ENCODE data around the gene TRIM45.
"Not testable (repeated sequence)": the region's sequence is repeated elsewhere in the genome, so short reads cannot be mapped to it uniquely, and the experiment has no call there.

The TRIM45 gene

DNA sequence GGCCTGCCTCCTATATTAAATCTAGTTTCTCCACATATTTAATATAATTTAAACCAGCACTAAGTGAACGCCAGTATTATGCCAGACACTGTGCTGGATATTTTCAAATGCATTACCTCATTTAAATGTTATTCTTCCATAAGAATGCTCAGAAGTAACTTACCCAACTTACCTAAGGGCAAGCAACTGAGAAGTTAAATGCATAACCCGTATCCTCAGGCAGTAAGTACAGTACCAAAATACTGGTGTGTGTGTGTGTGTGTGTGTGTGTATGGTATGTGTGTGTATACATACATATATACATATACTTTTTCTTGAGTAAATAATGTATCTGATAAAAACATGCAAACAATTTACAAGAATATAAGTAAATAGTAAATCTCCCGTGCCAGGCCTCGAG is 9.0 kb upstream of the TRIM45 start:
- DNase-seq: no peak

GRCh38 chr1:117128323-117129079 is 7.0 kb upstream of the TRIM45 start:
- peak; percentile 11 for DNase-seq

DNA sequence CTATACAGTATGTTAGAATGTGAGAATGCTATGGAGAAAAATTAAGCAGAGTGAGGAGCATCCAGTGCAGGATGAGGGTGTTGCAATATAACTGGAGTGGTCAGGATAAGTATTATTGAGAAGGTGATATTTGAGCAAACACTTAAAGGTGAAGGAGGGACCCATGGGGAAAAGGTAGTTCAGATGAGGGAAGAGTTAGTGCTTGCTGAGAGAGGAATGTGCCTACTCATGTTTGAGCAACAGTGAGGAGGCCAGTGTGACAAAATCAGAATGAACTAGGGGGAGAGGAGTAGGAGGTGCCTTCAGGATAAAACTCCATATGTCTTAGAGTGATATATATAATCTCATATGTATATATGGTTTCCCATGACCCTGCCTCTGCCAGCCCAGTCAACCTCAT is 6.2 kb upstream of the TRIM45 start:
- no peak for DNase-seq

GRCh38 chr1:117124661-117125060 is 3.1 kb upstream of the TRIM45 start:
- DNase-seq: no peak

DNA sequence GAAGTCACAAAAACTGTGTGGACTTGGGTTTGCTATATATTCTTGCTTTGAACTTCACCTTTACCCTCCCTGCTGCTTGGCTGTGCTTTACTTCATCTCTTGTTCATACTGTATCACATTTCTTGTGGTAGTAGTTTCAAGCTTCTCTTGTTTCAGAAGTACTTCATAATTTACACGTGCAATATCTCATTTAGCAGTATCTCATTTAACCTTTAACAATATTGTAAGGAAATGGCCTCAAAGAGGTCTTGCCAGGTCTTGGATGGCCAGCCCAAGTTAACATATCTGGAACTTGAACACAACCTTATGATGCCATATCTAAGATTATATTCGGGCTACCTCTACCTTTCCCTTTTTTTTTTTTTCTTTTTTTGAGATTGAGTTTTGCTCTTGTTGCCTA is 1.7 kb upstream of the TRIM45 start:
- DNase-seq: no peak

DNA sequence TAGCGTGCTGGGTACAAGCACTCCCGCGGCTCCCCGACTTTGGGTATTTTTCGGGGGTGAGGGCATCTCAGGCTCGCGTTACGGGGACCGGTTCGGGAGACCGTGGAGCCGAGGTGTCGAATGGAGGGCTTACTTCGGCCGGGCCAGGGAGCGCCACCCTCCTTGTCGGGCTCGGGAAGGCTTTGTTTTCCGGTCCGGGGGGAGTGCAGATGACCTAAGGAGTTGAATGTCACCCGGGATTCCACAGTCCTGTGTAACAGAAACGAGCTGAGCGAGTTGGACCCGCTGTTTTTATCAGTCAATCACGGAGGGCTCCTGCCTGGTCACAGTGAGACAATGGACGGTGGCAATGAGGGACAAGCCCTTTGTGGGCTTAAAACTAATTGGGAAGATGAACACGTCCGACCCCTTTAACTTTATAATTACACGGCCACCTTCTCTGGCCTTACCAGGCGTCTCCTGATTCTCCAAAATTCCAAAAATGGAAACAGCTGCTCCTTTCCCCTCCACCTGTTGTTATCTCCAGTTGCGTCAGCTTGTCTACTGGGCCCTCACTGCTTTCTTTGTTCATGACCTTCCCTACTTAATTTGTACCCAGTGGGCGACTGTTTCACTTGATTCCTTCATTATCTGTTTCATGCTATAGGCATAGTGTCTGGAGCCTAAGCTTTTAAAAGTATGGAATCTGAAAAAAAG is 929 bp upstream of the TRIM45 start:
- DNase-seq: no peak

GRCh38 chr1:117120774-117121588 is 568 bp downstream of the TRIM45 start:
- no peak for DNase-seq

- not testable (repeated sequence) for DNase-seq
Measured at GRCh38 chr1:117119144-117119543, 2.4 kb downstream of the TRIM45 start.

DNA sequence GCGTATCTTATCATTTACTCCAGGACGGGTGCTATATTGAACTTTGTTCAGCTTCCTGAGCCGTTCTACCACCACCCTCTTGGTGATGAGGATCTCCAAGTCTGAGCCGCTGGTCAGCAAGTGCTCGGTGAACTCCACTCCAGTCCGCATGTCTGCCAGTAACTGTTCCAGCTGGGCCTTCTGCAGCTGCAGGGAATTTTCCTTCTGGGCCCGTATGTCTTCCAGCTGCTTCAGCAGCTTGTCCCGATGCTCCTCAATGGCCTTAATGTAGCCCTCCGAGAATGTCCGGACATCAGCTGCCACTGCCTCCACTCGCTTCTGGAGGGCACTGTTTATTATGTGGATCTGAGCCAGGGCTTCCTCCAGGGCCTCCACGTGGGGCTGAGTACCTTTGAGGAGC is 3.4 kb downstream of the TRIM45 start:
- DNase-seq: no peak

- DNase-seq: no peak
Measured at GRCh38 chr1:117117697-117118096, 3.9 kb downstream of the TRIM45 start.

DNA sequence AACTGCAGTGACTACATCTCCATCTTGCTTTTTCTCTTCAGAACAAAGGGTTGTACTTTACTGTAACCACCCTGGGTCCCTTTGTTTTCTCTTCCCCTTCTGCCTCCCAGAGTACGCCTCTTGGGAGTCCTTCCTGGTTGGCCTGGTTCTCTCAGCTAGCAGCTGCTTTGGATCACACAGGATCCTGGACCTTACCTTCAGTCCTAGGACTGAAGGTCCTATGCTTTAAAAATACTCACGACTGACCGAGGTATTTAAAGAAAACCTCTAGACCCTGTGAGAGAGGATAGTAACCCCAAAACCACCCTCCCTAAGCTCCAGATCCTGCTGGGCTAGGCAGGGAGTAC is 4.8 kb downstream of the TRIM45 start:
- DNase-seq: no peak

- no peak for DNase-seq
Measured at GRCh38 chr1:117116090-117116783, 5.3 kb downstream of the TRIM45 start.

- DNase-seq: no peak
Measured at GRCh38 chr1:117114877-117115276, 6.7 kb downstream of the TRIM45 start.

DNA sequence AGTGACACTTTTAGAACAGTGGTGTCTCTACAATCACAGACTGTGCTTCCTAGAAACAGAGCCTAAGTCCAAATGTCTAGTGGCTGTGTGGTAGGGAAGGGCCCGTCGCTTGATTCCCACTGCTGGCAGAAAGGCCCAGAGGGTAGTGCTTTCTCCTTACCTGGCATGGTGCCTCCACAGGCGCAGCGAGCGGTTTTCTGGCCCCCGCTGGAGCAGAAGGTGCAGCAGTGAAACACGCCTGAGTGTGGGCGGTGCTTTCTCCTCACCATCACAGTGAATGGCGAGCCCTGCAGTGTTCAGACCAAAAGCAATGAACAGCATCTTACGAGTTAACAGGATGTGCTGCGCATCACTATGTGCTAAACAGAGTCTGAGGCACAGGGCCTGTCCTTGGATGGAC is 8.3 kb downstream of the TRIM45 start:
- DNase-seq: no peak

DNA sequence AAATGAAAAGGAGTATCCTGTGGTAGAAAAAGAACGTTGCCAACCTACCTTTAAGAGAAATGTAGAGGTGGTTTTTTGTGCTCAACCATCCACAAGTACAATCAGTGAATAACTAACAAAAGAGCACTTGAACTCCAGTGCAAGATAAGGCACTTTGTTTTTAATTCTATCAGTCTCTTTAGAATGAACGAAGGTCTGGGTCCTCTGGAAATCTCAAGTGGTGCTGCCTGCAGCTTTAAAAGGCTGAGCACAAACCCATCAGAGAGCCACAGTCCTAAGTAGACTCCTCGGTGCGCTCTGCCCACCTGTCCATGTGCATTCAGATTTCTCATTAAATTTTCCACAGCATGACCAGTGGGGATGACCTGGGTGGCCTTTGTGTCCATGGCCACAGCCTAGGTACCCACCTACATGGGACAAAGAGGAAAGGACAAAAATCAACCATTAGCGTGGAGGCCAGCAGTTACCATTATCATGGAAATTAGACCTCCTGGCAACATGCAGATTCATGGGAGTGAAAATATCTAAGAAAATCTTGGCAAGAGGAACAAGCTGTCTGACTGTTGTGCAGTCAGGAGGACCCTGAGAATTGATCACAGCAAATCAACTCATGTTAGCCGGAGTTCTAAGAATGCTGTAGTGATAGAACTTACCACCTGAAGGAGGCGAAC is 9.4 kb downstream of the TRIM45 start:
- no peak for DNase-seq

- DNase-seq: no peak
Measured at GRCh38 chr1:117110774-117111173, 10.8 kb downstream of the TRIM45 start.

DNA sequence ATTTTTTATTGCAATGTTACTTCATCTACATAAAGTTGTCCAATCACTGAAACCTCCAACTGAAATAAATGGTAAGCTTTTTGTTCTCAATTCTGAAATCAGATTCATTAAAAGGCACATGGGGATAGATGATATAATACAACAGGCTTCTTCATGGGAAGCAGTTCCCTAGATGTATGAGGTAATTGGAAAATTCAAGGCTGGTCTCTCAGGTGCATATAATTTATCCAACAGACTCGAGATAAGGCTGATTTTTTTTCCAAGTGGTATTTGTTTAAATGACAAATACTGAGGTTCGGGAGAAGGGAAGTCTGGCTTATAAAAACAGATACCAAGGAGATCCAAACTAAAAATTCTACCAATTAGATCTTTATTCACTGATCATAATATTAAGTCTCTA is 14.2 kb downstream of the TRIM45 start:
- no peak for DNase-seq

DNA sequence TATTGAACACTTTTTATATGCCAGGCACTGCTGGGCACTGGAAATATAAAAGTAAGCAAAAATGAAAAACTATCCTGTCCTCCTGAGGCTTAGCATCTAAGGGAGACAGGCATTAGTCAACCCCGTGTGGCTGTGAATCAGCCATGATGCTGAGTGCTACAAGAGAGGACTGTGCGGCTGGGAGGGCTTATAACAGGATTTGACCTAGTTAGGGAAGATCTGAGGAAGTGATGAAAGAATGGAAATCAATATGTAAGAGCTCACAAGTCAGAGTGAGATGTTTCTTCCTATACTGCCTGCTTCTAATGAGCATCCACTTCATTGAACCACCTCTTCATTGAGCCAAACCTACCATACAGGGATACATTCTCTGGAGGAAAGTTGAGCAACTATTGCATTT is 15.1 kb downstream of the TRIM45 start:
- DNase-seq: no peak

DNA sequence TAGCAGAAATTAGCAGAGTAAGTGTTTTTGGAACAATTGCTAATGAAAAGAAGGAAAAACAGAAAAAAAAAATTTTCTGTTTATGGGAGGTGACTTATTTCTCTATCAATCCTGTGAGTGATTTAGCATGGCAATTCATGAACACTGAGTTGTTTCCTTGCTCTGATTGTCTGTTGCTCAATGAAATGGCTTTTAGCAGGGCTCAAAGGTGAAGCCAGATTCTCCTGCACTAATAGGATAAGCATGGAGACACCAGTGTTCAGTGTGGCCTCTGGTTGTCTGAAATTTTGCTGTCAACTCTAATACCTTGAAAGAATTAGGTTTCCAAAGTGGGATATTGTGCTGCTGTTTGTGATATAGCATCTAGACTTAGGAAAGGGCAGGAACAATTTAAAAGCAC is 15.8 kb downstream of the TRIM45 start:
- DNase-seq: no peak

DNA sequence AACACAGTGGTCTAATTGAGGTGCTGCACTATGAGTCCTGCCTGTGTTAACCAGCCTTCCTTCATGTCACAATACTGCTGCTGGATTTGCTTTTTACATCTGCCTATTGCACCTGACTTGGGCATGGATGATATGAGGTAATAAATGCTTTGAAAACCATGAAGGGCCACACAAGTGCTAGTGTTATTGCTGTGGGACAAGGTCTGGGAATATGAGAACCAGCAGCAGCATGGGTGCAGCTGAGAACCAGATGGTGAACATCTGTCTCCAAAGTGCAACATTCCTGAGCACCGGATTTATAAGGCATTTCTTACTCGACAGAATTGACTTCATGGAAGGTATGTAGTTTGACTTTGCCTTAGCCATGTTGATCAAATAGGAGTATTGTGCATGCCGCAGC is 16.6 kb downstream of the TRIM45 start:
- no peak for DNase-seq

DNA sequence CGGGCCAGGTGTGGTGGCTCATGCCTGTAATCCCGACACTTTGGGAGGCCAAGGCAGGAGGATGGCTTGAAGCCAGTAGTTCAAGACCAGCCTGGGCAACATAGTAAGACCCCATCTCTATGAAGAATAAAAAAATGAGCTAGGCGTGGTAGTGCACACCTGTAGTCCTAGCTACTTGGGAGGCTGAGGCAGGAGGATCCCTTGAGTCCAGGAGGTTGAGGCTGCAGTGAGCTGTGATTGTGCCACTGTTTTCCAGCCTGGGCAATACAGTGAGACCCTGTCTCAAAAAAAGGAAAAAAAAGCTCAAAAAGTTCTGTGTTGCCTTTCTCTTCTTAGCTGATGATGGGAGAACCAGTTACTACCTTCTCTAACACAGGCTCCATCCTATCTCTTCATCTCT is 19.7 kb downstream of the TRIM45 start:
- DNase-seq: not testable (repeated sequence)

DNA sequence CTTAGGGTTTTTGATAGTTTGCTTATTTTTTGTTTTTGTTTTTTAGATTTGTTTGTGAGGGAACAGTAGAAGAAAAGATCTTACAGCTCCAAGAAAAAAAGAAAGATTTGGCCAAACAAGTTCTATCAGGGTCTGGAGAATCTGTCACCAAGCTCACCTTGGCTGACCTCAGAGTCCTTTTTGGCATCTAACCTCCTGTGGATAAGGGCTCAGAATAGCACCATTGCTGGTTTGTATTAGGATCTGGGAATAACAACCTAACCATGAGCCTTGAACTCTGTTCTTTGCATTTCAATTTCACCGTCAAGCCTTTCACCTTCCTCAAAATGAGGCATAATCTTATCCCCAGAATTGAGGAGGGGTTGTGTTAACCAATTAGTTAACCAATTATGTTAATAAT is 20.2 kb downstream of the TRIM45 start:
- no peak for DNase-seq
